Measurements from ENCODE around the gene CALCOCO2.
"Not testable (repeated sequence)": the region's sequence is repeated elsewhere in the genome, so short reads cannot be mapped to it uniquely, and the experiment has no call there.

The CALCOCO2 gene

DNA sequence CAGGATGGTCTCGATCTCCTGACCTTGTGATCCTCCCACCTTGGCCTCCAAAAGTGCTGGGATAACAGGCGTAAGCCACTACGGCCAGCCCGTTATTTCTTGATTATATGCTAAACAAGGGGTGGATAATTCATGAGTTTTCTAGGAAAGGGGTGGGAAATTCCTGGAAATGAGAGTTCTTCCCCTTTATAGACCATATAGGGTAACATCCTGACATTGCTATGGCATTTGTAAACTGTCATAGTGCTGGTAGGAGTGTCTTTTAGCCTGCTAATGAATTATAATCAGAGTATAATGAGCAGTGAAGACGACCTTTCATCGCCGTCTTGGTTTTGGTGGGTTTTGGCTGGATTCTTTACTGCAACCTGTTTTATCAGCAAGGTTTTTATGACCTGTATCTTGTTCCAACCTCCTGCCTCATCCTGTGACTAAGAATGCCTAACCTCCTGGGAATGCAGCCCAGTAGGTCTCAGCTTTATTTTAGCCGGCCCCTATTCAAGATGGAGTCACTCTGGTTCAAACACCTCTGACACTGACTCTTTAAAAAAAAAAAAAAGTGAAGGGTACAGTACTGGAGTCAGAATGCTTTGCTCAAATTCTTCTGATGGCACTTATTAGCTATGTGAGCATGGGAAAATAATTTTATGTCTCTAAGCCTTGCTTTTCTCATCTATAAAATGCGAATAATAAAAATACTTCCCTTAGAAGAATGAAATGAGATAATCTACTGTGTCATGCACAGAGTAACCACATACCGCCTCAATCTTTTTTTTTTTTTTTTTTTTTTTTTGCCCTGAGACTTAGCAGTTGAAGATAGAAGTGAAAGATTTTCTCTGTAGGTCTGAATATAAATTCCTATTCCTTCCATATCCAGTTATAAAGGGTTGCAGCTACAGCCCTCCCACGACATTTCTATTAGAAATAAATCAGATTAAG, 5.1 kb upstream of the CALCOCO2 start:
- no peak for DNase-seq

DNA sequence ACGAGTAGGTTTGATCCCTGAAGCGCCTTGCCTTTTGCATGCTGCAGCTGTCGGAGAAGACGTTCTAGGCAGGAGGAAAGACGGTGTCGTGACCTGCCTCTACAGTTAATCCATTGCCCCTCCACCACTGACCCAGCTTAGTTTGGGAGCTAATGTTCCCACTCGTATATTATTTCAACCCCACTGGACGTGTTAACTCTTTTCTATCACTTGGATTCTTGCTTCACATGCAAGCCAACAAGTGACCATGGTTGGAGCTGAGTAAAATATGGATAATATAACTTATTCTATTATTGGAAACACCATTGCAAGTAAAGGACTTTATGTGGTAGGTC, 681 bp downstream of the CALCOCO2 start:
- DNase-seq = no peak

DNA sequence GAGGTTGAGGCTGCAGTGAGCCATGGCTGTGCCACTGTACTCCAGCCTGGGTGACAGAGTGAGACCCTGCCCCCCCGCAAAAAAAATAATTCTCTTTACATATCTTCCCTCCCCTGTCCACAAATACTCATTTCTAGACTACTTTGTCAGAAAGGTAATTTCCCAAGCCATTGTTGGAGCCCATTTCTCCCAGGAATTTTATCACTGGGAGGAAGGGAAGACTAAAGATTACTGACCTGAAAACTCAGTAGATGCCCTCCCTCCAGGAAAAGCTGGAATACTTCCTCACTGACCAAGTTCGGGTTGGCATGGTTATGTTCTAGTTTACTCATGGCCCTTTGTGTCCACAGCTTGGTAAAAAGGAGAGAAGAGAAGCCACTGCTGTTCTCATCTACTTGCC, 4.1 kb downstream of the CALCOCO2 start:
- DNase-seq = no peak

DNA sequence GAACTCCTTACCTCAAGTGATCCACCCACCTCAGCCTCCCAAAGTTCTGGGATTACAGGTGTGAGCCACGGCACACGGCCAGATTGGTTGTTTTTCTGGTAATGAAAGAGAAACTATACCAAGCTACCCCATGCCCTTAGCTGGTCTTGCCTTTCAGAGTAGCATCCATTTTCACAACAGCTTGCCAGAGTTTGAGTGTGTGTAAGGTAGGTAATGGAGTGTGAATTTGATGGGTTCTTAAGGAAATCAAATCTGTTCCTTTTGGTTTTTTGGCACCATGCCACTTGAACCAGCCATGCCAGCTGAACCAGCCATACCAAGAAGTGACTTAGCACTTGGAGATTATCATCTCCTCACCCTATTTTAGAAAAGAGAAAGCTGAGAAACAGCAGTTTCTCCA, 5.1 kb downstream of the CALCOCO2 start:
- no peak for DNase-seq

DNA sequence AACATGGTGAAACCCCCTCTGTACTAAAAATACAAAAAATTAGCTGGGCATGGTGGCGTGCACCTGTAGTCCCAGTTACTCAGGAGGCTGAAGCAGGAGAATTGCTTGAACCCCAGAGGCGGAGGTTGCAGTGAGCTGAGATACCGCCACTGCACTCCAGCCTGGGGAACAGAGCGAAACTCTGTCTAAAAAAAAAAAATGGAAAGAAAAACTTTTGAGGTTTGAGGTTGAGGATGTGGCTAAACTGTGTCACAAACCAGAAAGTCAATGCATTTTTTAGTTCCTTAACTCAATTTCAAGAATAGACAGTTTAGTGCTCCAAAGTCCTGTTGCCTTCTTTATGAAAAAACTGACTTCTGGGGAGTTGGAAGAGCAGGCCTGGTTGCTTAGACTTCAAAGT, 6.6 kb downstream of the CALCOCO2 start:
- peak in 1 of 2 donors; percentile 5 for DNase-seq

DNA sequence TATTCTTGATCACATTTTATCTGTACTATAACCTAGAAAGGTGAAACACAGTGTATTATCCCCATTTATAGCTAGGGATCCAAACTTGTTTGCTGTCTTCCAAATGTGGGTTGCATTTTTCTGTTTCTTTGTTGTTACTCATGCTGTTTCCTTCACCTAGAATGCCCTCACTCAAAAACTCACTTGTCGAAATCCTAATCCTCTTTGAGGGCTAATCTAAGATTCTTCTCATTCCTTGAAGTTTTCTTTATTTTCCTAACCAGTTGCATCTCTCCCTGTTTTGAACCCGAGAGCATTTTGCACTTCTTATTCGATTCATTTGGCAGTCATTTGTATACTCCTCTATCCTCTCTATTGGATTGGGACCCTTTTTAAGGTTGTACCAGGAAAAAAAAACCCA, 9.6 kb downstream of the CALCOCO2 start:
- no peak for DNase-seq

DNA sequence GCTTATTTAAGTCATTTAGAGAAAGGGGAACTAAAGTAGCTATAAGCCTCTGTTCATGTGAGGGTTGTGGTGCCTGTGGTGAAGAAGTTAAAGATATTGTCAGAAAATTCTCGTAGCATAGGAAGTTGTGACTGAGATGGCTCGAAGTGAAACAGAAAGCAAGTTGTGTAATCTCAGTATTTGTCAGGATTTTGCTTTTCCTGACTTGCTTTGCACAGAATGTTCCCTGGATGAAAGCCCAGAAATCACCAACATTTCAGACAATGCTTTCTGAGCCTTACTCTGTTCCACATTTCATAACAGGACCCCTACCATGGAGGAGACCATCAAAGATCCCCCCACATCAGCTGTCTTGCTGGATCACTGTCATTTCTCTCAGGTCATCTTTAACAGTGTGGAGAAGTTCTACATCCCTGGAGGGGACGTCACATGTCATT, 10.6 kb downstream of the CALCOCO2 start:
- DNase-seq = peak in 1 of 2 donors; percentile 7

DNA sequence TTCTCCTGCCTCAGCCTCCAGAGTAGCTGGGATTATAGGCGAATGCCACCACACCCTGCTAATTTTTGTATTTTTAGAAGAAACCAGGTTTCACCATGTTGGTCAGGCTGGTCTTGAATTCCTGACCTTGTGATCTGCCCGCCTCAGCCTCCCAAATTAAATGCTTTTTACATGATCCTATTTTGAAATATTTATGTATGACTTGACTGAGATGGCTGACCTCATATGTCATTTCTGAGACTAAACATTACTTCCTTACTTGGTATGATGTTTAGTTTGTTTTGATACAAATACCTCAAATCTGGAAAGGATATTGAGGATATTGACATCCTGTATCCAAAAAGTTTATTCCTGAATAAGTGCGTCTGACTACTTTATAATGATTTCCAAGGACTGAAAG, 11.9 kb downstream of the CALCOCO2 start:
- DNase-seq = no peak

DNA sequence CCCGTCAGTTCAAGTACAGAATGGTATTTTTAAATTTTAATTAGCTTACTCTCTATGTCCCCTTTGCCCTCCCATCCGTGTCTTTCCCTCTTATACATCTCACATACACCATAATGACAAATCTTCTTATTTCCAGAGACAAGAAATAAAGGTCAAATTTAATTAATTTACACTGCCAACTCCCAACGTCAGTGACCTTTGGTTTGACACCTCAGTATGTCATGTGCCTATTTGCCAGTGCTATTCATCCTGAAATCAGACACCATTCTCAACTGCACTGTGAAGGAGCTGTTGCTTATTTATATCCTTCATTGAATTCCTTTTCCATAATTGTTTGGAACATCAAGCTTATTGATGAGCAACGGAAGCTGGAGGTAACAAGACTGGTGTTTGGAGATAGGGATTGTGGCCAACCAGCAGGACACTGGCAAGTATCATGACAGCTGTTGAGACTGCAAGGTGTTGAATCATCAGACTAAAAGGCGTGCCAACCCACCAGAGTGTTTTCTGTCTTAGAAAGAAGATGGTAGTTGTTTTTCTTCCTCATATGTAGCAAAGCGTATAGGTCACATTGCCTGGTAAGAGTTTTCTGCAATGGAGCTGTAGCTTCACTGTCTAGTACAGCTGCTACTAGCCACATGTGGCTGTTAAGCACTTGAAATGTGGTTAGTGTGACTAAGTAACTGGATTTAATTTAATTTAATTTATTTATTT, 12.5 kb downstream of the CALCOCO2 start:
- no peak for DNase-seq

DNA sequence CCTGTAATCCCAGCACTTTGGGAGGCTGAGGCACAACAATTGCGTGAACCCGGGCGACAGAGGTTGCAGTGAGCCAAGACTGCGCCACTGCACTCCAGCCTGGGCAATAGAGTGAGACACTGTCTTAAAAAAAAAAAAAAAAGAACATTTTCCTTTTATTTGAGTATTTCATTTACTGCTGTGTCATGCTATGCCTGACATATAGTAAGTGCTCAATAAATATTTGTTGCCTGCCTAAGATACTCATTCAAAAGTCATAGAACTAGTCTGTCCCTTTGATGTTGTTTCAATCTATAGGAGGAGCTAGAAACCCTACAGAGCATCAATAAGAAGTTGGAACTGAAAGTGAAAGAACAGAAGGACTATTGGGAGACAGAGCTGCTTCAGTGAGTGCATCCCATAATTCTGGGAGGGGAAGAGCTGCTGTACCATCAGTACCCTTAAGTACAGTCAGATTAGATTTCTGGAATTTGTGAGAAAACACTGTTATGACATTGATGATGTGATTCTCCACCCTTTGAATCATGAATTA, 20.0 kb downstream of the CALCOCO2 start:
- no peak for DNase-seq

DNA sequence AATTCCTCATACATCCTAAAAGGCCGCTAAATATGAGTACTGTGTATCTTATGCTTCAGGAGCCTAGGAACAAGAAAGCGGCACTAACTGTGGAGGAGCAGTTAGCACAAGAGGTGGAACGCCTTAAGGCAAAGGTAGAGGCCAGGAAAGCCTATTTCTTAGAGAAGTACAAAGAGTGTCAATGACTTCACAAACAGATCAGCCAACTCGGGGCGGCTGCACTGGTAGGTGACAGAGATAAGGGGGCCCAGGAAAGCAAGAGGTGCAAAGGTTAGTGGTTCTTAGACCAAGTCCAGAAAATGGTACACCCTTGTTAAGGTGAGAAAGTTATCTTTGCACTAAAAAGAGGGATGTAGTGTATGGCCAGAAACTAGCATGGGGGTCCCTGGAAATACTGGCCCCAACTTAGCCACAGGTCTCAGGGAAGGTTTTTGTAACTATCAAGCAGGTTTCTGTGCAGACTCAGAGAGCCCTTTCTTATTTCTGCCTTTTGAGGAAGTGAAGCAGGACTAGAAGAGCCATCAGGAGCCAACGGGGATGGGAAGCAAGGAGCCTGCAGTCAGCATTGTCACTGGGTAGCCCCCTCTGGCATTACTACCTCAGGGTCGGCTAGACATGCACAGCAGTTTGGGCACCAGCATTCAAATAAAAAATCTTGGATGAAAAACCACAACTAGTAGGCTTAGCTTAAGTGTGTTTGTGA, 24.1 kb downstream of the CALCOCO2 start:
- DNase-seq = no peak

DNA sequence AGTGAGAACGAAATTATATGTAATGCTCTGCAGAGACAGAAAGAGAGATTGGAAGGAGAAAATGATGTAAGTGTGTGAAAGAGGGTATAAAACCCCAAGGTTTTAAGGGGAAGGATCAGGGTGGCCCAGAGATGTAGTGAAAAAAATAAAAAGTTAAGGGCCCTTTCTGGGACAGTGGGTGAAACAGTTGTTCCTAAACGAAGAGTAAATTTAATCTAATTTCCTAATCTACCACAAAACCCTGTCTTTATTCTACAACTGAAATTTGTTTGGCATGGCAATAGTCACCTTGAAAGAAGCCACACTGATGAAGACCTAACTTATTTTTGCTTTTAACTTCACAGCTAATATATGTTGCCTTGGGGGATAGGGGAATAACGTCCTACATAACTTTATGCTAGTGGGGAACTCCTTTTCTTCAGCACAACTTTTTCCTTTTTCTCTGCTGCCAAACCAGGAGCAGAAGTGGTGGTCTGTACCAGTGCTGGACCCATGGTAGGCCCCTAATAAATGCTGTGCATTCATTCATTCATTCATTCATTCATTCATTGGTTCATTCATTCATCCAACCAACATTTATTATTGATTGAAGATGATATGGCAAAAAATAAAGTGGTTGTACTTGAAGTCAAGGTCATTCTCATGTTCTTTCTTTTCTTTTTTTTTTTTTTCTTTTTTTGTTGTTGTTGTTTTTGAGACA, 25.4 kb downstream of the CALCOCO2 start:
- no peak for DNase-seq

DNA sequence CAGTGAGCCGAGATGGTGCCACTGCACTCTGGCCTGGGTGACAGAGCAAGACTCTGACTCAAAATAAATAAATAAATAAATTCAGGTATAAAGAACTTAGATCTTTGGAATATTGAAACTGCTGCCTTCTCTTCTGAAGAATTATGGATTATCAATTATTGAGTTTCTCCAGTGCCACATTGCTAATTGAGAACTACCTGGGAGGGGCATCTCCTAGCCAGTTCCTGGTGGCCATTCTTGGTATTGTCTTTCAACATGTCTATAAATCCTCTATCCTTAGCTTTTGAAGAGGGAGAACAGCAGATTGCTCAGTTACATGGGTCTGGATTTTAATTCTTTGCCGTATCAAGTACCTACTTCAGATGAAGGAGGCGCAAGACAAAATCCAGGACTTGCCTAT, 29.2 kb downstream of the CALCOCO2 start:
- DNase-seq = no peak

DNA sequence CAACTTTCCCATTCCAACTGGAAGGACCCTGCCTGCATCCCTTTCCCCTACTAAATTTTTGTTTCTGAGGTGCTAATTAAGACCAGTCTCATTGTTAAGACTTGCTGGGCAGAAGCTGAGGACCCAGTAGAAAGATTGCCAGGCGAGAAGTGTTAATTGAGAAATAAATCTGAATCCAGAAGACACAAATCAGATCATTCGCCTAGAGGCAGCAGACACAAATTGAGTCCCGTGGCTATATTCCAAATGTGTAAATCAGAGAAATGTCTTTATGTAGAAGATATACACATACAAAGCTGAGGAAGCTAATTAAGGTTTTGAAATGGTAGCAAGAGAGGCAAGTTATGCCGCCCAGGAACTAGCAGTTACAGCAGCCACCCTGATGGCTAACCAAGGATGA, 29.6 kb downstream of the CALCOCO2 start:
- no peak for DNase-seq

DNA sequence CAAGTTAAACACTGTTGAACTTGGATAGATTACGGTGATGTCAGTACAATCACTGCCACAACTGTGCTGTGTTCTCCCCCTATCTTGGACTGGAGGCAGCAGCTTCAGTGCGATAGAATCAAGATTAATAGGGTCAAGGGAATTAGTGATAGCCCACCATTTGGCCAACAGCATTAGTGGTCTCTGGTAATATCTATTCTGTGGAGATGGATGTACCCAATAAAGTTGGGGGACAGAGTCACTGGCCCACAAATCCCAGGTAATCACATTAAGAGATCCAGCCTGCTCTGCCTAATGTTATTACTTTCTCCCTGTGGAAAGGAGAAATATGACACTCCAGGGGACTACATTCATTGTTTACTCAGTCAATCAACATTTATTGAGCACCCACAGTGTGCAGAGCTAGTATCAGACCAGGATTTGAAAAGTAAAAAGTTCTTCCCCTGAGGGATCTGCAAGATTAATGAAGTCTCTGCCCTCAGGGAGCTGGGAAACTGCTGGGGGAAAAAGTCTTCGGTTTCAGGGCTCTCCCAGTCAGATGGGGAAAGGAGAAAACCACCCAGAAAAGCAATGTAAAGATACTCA, 38.2 kb downstream of the CALCOCO2 start:
- DNase-seq = no peak

DNA sequence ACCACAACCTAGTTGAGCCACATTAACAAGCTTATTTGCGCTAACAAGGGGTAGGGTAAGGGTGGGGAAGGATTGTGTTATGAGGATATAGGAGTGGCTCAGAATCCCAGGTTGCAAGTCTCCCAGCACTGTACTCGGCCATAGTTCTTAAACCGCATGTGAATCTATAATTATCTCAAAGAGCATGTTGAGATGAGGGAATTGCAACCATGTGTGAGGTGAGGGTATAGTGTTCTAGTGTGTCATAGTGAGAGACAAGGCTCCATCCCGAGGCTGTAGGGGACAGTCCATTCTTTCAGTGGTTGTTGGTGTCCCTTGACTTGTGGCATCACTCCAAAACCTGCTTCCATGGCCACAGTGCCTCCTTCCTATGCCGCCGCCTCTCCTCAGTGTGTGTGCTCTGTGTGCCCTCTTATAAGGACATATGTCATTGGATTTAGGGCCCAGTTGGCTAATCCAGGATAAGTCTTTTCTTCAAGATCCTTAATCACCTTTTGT, 39.0 kb downstream of the CALCOCO2 start:
- no peak for DNase-seq

DNA sequence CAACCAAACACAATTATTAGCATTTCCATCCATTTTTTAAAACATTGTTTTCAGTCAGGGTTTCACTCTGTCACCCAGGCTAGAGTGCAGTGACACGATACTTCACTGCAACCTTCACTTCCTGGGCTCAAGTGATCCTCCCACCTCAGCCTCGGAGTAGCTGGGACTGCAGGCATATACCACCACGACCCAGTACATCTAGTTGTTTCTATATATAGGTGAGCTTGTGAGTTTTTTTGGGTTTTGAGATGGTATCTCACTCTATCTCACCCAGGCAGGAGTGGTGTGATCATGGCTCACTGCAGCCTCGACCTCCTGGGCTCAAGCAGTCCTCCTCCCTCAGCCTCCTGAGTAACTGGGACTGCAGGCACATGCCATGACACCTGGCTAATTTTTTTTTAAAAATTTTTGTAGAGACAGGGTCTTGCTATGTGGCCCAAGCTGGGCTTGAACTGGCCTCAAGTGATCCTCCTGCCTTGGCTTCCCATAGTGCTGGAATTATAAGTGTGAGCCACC, 40.3 kb downstream of the CALCOCO2 start:
- no peak for DNase-seq

DNA sequence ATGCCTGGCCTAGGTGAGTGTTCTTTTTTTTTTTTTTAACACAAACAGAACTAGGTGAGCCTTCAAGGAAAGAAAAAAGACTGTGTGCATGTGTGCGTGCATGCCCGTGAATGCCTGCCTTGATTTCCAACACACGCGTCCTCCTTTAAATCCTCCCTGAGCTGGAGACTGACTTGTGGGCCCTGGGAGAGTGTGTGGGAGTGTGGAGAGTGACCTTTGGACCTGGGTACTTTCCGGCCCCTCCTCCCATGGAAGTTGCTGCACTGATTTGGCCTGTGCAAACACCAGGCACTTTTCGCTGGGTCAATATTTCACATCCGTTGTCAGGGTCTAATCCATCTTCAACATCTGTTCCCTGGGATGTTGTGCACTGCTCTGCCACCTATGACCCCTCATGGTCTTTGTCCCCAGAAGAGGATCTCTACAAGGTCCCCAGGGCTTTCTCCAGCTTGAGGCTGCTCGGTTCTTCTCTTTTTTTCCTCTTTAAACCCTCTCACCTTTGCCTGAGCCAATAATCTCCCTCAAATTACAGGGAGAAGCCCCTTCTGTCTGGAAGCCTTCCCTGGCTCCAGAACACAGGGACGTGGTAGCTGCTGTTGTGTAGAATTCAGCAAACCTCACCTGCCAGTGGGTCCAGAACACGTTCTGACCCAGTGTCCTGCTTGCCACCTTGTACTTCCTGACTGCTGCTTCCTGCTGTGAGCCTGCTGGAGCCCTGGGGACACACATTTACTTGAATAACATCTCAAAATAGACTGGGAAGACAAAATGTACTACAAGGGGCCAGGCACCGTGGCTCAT, 40.9 kb downstream of the CALCOCO2 start:
- no peak for DNase-seq

DNA sequence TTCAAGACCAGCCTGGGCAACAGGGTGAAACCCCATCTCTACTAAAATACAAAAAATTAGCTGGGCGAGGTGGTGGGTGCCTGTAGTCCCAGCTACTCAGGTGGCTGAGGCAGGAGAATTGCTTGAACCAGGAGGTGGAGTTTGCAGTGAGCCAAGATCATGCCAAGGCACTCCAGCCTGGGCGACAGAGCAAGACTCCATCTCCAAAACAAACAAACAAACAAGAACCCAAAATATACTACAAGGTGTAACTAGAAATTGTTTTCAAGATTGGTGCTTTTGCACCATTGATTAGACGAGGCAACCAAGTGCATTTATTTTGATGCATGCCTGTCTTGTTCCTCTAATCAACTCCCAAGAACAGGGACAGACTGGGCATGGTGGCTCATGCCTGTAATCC, 41.6 kb downstream of the CALCOCO2 start:
- DNase-seq = not testable (repeated sequence)

DNA sequence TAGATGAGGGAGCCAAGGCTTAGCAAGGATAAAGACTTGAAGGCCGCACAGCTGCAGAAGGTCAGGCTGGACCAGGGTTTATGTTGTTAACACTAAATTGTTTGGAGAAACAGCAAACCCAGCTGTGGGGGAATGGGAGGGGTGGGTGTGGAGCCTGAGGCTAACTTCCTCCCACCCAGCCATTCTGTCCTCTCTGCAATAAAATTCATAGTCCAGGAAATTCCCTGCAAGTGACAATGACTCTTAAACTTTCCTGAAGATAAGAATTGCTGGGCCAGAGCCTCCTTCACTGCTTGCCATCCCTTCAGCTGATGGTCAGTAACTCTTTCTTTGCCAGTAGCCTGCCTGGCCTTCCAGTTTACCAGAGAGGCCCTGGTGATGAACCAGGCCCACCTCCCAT, 42.4 kb downstream of the CALCOCO2 start:
- no peak for DNase-seq

Measured in activated CD4-positive, alpha-beta T cell treated with anti-CD3 and anti-CD28 coated beads for 4 hours (primary cell).